ENCODE measurements around the gene BICC1. TPM values are rescaled to one million over a fixed set of nuclear protein-coding genes. Genes with fewer than 3 reads are reported as not detected.
"Not testable (repeated sequence)": the region's sequence is repeated elsewhere in the genome, so short reads cannot be mapped to it uniquely, and the experiment has no call there.

BICC1 gene
- total RNA-seq, 1 donor from 2014 or later = 17.0 TPM

GRCh38 chr10:58593008-58593407 lies 80.3 kb downstream of the BICC1 start:
- DNase-seq (ENCODE audit: low spot score) = no peak

GRCh38 chr10:58597211-58597610 lies 84.5 kb downstream of the BICC1 start:
- DNase-seq (ENCODE audit: low spot score) = not testable (repeated sequence)

- no peak for DNase-seq (ENCODE audit: low spot score)
These were observed 87.4 kb downstream of the BICC1 start for GRCh38 chr10:58599927-58600553.

GRCh38 chr10:58608351-58608750 lies 95.7 kb downstream of the BICC1 start:
- DNase-seq (ENCODE audit: low spot score) = no peak

- DNase-seq (ENCODE audit: low spot score) = no peak
These were observed 96.3 kb downstream of the BICC1 start for GRCh38 chr10:58608826-58609531.

- no peak for DNase-seq (ENCODE audit: low spot score)
These were observed 97.0 kb downstream of the BICC1 start for GRCh38 chr10:58609532-58610150.

DNA sequence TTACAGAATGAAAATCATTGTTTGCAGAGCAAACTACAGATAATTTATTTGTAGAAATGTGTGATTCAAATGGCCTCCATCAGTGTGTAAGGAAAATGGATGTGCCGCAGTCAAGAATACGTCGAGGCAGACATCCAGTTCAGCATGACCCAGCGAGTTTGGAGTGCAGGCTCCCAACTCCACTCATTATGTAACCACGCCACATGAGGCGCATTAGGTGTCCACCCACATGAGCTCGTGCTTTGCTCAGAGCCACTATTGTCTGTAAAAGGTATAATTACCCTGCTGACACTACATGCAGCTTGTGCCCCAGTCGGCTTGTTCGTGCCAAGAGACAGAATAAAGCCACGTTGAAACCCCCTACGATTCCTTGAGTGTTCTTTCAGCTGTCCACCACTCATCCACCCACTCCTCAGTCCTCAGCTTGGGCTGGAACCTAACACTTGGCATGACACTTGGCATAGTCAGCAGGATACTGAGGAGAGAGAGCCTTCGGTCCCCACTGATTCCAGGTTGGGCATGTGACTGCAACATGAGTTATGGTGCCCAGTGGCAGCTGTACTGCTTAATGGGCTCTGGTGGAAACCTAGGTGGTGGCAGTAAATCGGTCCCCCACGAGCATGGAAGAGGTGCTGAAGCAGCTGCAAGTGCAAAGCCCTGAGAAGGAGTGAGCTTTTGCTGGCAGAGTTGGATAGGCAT lies 102.7 kb downstream of the BICC1 start:
- no peak for DNase-seq (ENCODE audit: low spot score)

DNA sequence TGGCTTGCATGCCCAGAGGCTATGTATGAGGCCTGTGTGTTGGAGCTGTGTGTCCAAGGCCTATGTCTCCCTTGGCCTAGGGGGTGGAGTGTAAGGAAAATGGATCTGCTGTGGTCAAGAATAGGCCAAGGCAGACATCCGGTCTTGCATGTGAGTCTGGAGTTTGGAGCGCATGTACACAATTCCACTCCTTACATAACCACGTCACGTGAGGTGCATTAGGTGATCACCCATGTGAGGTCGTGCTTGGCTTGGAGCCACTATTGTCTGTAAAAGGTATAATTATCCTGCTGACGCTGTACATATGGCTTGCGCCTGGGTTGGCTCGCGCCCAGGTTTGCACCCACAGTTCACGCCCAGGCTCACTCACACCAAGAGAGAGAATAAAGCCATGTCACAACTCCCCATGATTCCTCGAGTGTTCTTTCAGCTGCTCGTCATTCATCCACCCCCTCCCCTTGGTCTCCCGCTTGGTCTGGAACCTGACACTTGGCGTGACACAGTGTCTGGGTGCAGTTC lies 105.5 kb downstream of the BICC1 start:
- no peak for DNase-seq (ENCODE audit: low spot score)

DNA sequence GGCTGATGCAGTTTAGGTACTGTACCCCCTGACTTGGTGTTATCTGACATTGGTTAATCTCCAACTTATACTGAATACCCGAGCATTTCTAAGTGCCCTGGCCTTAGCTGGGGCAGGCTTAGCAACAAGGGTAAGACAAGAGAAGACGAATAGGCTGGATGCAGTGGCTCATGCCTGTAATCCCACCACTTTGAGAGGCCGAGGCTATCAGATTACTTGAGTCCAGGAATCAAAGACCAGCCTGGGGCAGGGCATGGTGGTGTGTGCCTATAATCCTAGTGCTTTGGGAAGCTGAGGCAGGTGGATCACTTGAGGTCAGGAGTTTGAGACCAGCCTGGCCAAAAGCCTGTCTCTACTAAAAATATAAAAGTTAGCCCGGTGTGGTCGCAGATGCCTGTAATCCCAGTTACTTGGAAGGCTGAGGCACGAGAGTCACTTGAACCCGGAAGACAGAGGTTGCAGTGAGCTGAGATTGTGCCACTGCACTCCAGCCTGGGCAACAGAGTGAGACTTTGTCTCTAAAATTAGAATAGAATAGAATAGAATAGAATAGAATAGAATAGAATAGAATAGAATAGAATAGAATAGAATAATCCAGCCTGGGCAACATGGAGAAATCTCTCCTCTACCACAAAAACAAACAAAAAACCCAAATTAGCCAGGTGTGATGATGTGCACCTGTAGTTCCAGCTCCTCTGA lies 108.9 kb downstream of the BICC1 start:
- no peak for DNase-seq (ENCODE audit: low spot score)

DNA sequence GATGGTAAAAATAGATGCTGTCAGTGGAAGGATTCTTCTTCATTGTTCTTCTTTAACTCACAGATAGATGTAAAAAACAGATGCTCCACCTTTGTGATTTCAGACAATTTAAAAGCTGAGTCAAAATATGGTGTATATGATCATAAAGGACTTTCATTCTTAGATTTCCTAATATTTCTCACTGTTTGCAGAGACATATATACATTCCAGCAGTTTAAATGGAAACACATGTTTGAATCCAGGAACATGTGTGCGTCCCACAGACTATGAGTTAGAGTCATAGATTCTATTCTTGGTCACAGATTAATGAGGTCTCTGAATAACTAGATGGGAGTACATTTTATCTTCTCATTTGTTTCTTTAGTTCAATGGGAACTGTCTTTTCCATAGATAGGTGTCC lies 109.6 kb downstream of the BICC1 start:
- no peak for DNase-seq (ENCODE audit: low spot score)

DNA sequence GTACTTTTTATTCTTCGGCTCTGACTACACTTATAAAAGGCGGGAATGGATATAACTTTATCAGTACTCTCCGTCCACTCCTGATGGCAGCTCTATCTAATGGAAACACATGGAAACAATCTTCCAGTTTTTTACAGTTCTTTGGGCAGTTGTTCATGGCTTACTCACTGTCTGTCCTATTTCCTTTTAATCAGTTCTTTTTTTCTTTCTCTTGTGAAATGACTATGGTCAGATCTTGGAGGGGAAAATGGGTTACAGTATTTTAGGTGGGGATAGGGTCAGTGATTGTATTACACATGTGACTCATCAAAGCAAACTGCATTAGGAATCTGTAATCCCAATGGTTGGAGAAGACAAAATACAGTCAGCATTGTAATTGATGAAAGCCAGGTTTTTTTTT lies 112.4 kb downstream of the BICC1 start:
- DNase-seq (ENCODE audit: low spot score) = no peak

- DNase-seq (ENCODE audit: low spot score) = no peak
These were observed 114.7 kb downstream of the BICC1 start for GRCh38 chr10:58627392-58627791.

GRCh38 chr10:58631715-58632114 lies 119.0 kb downstream of the BICC1 start:
- no peak for DNase-seq (ENCODE audit: low spot score)

DNA sequence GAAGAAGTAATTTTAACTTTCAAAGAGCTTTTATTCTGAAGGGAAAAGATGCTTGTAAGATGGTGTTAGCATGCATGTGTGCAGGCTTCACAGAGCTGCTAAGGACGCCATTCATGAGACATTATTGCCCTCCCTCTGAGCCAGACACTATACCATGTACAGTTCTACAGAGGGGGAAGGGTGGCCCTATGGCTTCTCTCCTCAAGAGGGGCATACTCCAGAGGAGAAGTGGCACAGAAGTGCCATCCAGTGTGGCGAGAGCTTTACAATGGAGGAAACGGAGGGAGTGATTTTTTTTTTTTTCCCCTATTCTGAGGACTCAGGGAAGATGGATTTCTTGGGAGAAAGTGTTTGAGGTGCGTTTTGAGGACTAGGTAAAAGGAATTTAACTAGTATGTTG lies 119.5 kb downstream of the BICC1 start:
- no peak for DNase-seq (ENCODE audit: low spot score)

- no peak for DNase-seq (ENCODE audit: low spot score)
These were observed 124.7 kb downstream of the BICC1 start for GRCh38 chr10:58637352-58637751.

- DNase-seq (ENCODE audit: low spot score) = no peak
These were observed 125.7 kb downstream of the BICC1 start for GRCh38 chr10:58638388-58638787.

DNA sequence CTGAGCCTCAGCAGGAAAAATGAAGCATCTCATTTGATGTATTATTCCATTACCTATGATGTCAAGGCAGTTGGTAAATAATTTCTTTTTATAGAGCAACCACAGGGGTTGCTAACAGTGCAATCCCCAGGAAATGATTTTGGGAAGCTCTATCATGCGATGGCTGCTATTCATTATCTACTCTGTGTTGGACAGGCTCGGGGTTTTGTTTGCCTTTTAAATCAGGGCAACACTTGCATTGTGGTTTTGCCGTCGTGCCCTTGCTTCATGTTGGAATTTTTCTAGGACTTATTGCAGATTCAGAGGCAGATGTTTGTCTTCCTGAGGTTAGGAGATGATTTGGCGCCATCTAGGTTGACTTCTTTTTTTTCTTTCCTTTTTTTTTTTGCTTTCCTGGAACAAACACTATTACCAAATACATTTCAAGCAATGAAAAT lies 128.4 kb downstream of the BICC1 start:
- DNase-seq (ENCODE audit: low spot score) = no peak

GRCh38 chr10:58641708-58642107 lies 129.0 kb downstream of the BICC1 start:
- DNase-seq (ENCODE audit: low spot score) = no peak

- DNase-seq (ENCODE audit: low spot score) = no peak
These were observed 129.6 kb downstream of the BICC1 start for GRCh38 chr10:58642283-58642682.

GRCh38 chr10:58642916-58643428 lies 130.3 kb downstream of the BICC1 start:
- no peak for DNase-seq (ENCODE audit: low spot score)

DNA sequence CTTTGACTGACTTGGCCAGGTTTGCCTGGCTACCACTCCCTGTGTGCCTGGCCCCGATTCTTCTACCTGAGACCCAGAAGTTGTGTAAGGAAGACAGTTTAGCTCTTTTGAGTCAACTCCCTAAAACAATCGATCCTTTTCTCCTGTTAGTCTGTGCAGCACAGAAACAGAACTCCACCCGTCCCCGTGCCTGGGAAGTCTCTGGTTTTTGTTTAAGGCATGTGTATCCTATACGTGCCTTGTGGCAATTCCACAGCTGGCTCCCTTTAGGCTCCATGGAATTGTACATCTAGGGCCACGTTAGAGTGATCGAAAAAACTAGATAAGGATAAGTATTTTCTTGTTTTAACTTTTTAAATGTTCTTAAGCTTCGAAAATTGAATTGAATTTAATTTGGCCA lies 131.6 kb downstream of the BICC1 start:
- no peak for DNase-seq (ENCODE audit: low spot score)

Measured in mesenteric fat pad (tissue), 1 donor.